ENCODE results near the gene DGCR2. TPM values are rescaled to one million over a fixed set of nuclear protein-coding genes. Genes with fewer than 3 reads are reported as not detected.

Gene DGCR2
- total and polyA plus RNA-seq, 2 of the 4 experiments (the other 2 are of a cell fraction), result 17.2 to 35.4 TPM

DNA sequence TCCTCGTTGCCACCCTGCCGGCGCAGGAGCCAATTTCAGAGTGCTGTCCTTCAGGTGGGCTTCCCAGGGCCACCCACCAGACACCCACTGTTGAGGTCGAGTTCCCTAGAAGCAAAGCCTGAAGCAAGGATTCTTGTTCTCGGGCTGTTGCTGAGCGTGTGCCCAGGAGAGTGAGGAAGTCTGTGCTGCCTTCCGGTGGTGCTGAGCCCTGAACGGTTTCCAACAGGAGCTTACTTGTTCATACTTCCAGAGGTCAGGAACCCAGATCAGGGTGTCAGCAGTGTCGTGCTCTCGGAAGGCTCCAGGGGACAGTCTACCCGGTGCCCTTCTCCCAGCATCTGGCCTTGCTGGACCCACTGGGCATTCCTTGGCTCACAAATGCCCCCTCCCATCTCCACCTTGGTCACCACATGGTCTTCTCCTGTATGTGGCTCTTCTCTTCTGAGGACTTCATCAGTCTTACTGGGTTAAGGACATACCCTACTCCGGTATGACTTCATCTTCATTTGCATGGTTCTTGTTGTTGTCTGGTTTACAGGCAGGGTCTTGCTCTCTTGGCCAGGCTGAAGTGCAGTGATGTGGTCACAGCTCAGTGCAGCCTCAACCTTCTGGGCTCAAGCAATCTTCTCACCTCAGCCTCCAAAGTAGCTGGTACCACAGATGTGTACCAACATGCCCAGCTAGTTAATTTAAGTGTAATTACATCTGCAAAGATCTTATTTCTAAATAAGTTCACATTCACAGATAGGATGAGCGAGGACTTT, 45.1 kb upstream of the DGCR2 start:
- TF ChIP-seq NFE2L2 (IDR thresholded peaks at IDR 0.05; ENCODE audit: low read depth, low read length) (no peak), SMC3 (IDR thresholded peaks at IDR 0.05; ENCODE audit: low read depth, low read length) (no peak), MAFK (IDR thresholded peaks at IDR 0.05; ENCODE audit: low read depth, low read length) (no peak), CHD1 (IDR thresholded peaks at IDR 0.05; ENCODE audit: low read depth, low read length) (no peak), MAZ (IDR thresholded peaks at IDR 0.05; ENCODE audit: borderline replicate concordance, low read depth, low read length) (no peak), MXI1 (IDR thresholded peaks at IDR 0.05; ENCODE audit: borderline replicate concordance, low read depth, low read length) (no peak), RFX5 (IDR thresholded peaks at IDR 0.05; ENCODE audit: low read depth, low read length) (no peak), POLR2A (IDR thresholded peaks at IDR 0.05; ENCODE audit: low read depth, low read length) (no peak), CEBPB (IDR thresholded peaks at IDR 0.05; ENCODE audit: low read depth, low read length) (no peak), BHLHE40 (IDR thresholded peaks at IDR 0.05; ENCODE audit: low read depth, low read length) (no peak), RAD21 (IDR thresholded peaks at IDR 0.05; ENCODE audit: low read length) (no peak), FOS (IDR thresholded peaks at IDR 0.05; ENCODE audit: low read depth, low read length) (no peak)
- TF ChIP-seq, protein P1, sequence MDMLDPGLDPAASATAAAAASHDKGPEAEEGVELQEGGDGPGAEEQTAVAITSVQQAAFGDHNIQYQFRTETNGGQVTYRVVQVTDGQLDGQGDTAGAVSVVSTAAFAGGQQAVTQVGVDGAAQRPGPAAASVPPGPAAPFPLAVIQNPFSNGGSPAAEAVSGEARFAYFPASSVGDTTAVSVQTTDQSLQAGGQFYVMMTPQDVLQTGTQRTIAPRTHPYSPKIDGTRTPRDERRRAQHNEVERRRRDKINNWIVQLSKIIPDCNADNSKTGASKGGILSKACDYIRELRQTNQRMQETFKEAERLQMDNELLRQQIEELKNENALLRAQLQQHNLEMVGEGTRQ (IDR thresholded peaks at IDR 0.05; ENCODE audit: low read depth, low read length), result no peak
- TF ChIP-seq, protein P2, sequence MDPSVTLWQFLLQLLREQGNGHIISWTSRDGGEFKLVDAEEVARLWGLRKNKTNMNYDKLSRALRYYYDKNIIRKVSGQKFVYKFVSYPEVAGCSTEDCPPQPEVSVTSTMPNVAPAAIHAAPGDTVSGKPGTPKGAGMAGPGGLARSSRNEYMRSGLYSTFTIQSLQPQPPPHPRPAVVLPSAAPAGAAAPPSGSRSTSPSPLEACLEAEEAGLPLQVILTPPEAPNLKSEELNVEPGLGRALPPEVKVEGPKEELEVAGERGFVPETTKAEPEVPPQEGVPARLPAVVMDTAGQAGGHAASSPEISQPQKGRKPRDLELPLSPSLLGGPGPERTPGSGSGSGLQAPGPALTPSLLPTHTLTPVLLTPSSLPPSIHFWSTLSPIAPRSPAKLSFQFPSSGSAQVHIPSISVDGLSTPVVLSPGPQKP (IDR thresholded peaks at IDR 0.05; ENCODE audit: borderline replicate concordance, low read depth, low read length), result no peak
- TF ChIP-seq, protein P3, sequence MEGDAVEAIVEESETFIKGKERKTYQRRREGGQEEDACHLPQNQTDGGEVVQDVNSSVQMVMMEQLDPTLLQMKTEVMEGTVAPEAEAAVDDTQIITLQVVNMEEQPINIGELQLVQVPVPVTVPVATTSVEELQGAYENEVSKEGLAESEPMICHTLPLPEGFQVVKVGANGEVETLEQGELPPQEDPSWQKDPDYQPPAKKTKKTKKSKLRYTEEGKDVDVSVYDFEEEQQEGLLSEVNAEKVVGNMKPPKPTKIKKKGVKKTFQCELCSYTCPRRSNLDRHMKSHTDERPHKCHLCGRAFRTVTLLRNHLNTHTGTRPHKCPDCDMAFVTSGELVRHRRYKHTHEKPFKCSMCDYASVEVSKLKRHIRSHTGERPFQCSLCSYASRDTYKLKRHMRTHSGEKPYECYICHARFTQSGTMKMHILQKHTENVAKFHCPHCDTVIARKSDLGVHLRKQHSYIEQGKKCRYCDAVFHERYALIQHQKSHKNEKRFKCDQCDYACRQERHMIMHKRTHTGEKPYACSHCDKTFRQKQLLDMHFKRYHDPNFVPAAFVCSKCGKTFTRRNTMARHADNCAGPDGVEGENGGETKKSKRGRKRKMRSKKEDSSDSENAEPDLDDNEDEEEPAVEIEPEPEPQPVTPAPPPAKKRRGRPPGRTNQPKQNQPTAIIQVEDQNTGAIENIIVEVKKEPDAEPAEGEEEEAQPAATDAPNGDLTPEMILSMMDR (conservative IDR thresholded peaks at IDR 0.05; ENCODE audit: low read depth, low read length), result no peak
- in situ Hi-C loops (cut with MboI; ENCODE audit: low sequenced_read_pairs), result no loop called here

More for the DNA sequence above, 45.1 kb upstream of the DGCR2 start:
- Histone ChIP-seq H3K23ac (ENCODE audit: low read depth, low read length) (no peak overlapping the region), H3K18ac (ENCODE audit: low read depth, low read length) (no peak overlapping the region), H4K91ac (ENCODE audit: insufficient read depth, low read depth, low read length) (no peak overlapping the region), H3K36me3 (ENCODE audit: control insufficient read depth, insufficient read depth, low read length) (no peaks in the 10 kb centered on the region), H3K9me1 (ENCODE audit: insufficient read depth, low read length) (peaks cover 8% of the 10 kb centered on the region), H2BK5ac (ENCODE audit: low read depth, low read length, poor library complexity, severe bottlenecking) (no peak overlapping the region), H2AFZ (replicated peaks; ENCODE audit: low read length, poor library complexity) (no peak overlapping the region), H3K4me1 (ENCODE audit: control insufficient read depth, insufficient read depth, low read length) (peaks cover 6% of the 10 kb centered on the region), H4K20me1 (ENCODE audit: insufficient read depth, low read length) (no peaks in the 10 kb centered on the region), H3K4me3 (ENCODE audit: insufficient read depth, low read depth, low read length) (no peak overlapping the region), H3K14ac (replicated peaks; ENCODE audit: low read depth, low read length) (no peak overlapping the region), H3K79me1 (ENCODE audit: low read depth in 1 of 2, low read length in 2 of 2) (peaks cover 5 to 18% of the 10 kb centered on the region in 2 experiments), H3K27ac (ENCODE audit: insufficient read depth, low read length) (no peak overlapping the region), H2BK120ac (ENCODE audit: low read depth, low read length) (no peak overlapping the region), H3K56ac (ENCODE audit: extremely low read depth, insufficient read depth, low read length) (no peak overlapping the region), H3K4me2 (ENCODE audit: low read depth, low read length) (no peak overlapping the region), H2BK15ac (ENCODE audit: low read depth, low read length) (no peak overlapping the region), H2AK9ac (replicated peaks; ENCODE audit: low read depth, low read length, poor library complexity) (no peak overlapping the region), H3K27me3 (ENCODE audit: control insufficient read depth, insufficient read depth, low read length) (peaks cover 37% of the 10 kb centered on the region), H3K4ac (ENCODE audit: low read depth, low read length) (no peak overlapping the region), H4K8ac (ENCODE audit: low read depth in 2 of 2, low read length in 2 of 2) (no peak overlapping the region), H2AK5ac (ENCODE audit: low read depth, low read length) (no peak overlapping the region), H3K9me3 (ENCODE audit: control insufficient read depth, insufficient read depth, low read length) (no peaks in the 10 kb centered on the region), H4K5ac (ENCODE audit: low read depth, low read length) (no peak overlapping the region), H3K9ac (ENCODE audit: low read depth, low read length) (no peak overlapping the region), H2BK20ac (ENCODE audit: low read depth, low read length) (no peak overlapping the region)
- WGBS, 2 experiments (ENCODE audit: extremely low coverage in 2 of 2, insufficient read length in 1 of 2), result 70% methylated on average over 5 of the region's 13 CpGs; no CpG with 5 or more reads in 1 of the 2 experiments
- ChIA-PET CTCF (no interaction called here), POLR2A (ENCODE audit: unreplicated experiment) (no interaction called here)
- intact Hi-C loops (cut with micrococcal nuclease) (no loop called here), dilution Hi-C loops (cut with HindIII; ENCODE audit: low sequenced_read_pairs, unreplicated experiment) (no loop called here)
- ATAC-seq (ENCODE audit: low read depth) (no peak), DNase-seq (no peak)
- BruUV-seq (replicated peaks), result no TSS peak

All from IMR-90 (cell line).